NCI-H1436 (cell line): ENCODE results near the gene SOX8.
"Not testable (repeated sequence)": the region's sequence is repeated elsewhere in the genome, so short reads cannot be mapped to it uniquely, and the experiment has no call there.

Source experiments
- DNase-seq: peaks from one replicate; lab custom pipeline; 2025; lab: John Stamatoyannopoulos, UW

SOX8 gene

GRCh38 chr16:955766-956165 is 25.8 kb upstream of the SOX8 start:
- not testable (repeated sequence) for DNase-seq

- DNase-seq, result no peak
These were observed 22.1 kb upstream of the SOX8 start for GRCh38 chr16:959232-960040.

- DNase-seq, result no peak
These were observed 19.2 kb upstream of the SOX8 start for GRCh38 chr16:962366-962765.

DNA sequence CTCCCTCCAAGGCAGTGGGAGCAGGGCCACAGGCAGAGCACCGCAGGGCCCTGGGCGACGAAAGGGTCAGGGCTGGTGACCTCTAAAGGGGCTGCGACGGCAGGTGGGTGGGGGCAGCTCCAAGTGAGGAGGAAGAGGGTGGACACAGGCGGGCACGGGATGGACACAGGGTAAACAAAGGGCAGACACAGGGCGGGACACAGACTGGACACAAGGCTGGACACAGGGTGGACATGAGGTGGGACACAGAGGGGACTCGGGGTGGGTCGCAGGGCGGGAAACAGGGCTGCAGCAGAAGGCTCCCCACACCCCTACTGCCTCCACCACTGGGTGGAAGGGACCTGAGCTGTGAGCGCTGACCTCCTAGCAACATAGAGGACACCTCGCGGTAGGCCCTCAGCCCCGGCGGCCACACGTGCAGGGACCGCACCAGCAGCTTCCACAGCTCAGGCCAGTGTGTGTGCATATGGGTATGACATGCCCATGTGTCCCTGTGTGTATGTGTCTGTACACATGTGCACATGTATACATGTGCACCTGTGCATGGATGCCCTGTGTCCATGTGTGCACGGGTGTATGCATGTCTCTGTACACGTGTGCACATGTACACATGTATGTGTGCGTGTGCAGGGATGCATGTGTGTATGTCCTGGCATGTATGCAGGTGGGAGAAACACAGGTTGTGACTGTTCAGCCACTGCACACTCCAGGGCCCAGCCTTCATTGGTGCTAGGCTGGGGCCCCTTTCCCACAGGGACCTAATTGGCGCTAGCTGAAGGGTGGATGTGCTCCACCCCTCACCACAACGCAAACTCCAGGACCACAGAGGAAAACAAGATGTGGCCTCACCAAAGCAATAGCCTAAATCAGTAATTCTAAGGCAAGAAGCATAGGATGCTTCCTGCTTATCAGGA is 18.4 kb upstream of the SOX8 start:
- DNase-seq, result no peak

DNA sequence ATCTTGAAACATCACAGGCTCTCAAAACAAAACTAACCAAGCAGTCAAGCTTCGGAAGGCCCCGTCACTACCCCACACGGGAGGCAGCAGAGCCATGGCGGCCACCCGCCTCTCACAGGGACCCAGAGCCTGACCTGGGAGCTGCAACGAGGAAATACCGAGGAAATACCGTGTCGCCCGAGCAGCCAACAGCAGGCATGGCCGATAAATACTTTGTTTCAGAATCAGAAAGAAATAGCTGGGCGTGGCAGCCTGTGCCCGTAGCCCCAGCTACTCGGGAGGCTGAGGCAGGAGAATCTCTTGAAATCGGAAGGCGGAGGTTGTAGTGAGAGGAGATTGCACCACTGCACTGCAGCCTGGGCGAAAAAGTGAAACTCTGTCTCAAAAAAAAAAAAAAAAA is 17.7 kb upstream of the SOX8 start:
- no peak for DNase-seq

GRCh38 chr16:964356-965035 is 17.1 kb upstream of the SOX8 start:
- DNase-seq, result no peak

- no peak for DNase-seq
These were observed 16.6 kb upstream of the SOX8 start for GRCh38 chr16:965036-965395.

DNA sequence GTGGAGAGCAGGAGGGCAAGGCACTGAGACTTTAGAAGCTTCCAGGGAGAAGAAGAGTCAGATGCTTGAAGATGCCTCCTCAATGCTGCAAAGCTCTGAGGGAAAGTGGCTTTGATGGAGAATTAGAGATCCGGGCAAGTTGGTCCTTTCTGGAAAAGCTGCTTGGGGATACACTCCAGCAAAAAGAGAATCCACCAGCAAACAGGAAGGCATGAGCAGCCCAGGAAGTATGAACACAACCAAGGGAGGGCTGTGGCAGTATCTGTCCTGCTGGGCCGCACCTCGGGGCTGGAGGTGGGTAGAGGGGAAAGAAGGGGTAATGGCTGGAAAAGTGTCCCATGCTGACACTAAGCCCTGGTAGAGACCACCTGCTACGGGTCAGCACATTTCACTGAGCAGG is 16.1 kb upstream of the SOX8 start:
- DNase-seq, result no peak

DNA sequence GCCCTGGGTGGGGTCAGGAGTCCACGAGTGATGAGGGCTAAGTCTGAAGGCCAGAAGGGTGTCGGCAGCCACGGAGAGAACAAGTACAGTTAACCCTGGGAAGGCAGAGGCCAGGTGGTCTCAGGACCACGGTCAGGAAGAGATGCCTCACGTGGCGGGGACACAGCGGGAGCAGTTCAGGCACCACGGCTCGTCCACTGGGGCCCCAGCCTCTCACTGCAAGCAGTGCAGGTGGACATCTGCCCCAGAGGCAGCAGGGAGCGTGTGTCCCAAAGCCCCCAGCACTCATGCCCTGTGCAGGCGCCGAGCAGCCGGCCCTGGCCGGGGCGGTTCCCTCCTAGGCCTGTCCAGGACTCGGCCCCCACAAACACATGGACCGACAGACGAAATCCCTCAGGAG is 15.5 kb upstream of the SOX8 start:
- DNase-seq, result no peak

DNA sequence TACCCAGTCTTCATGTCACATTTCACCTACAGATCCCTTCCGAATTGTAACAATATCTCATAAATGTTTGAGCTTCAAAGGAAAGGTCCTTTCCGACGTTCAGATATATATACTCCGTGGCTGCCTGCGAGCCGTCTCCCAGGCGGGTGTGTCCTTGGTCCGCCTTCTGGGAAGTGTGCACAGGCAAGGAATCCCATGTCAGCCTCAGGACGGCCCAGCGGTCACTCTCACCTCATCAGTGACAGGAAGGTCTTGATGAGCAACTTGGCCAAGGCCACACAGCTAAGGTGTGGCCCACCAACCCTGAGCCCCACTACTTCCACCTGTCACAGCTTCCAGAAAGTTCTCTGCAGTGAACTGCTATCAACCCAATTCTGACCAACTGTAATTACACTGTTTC is 15.1 kb upstream of the SOX8 start:
- DNase-seq, result no peak

DNA sequence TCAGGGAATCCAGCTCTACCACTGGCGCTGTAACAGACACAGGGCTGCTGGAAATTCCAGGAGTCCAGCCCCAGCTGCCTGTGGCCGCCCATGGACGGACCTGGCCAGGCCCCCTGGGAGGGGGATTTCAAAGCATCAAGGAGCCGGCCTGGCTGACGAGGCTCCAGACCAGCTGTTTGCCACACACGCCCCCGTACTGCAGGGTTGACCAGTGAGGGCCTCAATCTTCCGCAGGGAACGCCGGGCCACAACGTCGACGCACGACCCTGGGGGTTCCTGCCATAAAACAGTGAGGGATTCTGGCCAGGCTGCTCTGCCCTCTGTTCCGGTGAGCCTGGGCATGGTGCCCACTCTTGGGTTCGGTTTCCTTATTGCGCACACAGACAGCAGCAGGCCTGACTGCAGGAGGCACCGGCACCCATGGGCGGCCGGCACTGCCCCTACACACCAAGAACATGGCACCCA is 14.5 kb upstream of the SOX8 start:
- no peak for DNase-seq

- DNase-seq, result no peak
These were observed 13.8 kb upstream of the SOX8 start for GRCh38 chr16:967546-968295.

DNA sequence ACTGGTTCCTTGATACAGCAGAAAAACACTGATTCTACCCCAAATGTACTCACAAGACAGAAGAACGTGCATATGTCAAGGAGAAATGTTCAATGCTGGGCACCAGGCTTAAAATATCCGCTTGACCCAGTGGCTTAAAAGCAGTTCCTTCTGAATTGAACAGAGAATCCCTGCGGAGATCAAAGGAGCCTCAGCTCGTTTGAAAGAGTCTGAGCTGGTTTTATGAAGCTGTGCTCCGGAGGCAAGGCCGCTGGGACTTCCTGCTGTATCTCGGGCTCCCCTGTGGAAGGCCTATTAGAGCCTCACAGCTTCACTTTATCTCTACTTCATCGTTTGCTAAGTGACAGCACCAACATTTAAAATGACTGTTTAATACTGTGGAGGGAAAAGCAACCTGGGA is 12.9 kb upstream of the SOX8 start:
- no peak for DNase-seq

- no peak for DNase-seq
These were observed 11.8 kb upstream of the SOX8 start for GRCh38 chr16:969508-970385.

- DNase-seq, result no peak
These were observed 11.2 kb upstream of the SOX8 start for GRCh38 chr16:970386-970765.

GRCh38 chr16:970766-971581 is 10.6 kb upstream of the SOX8 start, which contains the start of gene LMF1:
Gene LMF1 (minus strand): TSS chr16:970984. CDS start chr16:970980, 4 bp downstream.
- peak; percentile 86 for DNase-seq

GRCh38 chr16:971582-971905 is 10.0 kb upstream of the SOX8 start:
- no peak for DNase-seq

DNA sequence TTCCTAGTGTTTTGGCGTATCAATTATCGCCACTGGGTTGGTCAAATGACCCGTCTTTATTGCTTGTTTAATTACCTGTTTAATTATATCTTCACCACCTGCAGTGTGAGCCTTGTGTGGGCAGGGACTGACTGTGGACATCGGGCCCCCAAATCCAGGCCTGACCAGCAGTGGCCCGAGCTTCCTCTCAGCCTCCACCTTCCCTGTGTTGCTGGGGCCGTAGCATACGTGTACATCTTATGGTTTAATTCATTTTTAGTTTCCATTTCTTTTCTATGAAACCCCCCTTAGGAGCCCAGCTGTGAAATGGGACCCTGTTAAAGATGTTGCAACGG is 9.6 kb upstream of the SOX8 start:
- DNase-seq, result no peak

DNA sequence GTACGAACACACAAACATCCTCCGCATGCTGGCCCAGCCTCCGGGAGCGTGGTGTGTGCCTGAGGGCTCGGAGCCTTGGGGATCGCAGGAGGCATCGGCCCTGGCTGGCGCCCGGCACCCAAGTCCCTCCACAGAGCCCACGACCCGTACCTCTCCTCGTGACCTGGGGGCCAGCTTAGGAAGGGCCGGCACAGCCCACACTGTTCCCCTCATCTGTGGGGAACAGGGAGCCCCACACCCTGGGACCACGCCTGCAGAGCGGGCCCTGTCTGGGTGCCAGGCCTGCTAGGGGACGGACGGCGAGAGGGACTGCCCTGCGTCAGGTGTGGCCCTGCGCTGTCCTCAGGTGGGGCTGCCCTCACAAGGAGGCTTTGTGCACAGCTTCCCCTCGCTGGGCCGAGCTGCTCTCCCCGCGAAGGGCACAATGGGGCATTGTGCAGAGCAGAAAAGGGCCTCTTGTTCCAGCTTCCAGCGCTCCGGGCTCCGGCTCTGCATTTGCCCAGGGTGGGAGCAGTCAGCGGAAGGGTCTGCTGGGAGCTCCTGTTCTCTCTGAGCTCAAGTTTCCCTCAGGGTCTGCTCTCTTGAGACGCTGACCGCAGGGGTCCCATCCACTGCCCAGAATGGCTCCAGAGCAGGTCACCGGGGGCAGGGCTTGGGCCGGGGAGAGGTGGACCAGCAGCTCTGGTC is 9.1 kb upstream of the SOX8 start:
- no peak for DNase-seq

DNA sequence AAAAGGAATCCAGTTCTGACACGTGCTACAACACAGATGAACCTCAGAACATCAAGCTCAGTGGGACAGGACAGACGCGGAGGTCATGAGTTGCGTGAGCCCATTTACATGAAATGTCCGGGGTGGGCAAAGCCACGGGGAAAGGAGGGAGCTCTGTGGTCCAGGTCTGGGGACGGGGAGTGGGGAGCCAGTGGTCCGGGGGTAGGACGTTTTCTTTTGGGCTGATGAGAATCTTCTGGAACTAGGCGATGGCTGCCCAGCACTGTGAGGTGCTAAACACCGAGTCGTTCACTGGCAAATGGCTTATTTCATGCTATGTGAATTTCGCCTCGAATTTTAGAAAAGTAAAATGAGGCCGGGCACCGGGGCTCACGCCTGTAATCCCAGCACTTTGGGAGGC is 8.2 kb upstream of the SOX8 start:
- no peak for DNase-seq
